Stimulated activated CD4-positive, alpha-beta T cell treated with anti-CD3 and anti-CD28 coated beads, Interleukin-4, amount 100 ng/mL, for 1 hour (primary cell): Measurements from ENCODE around the gene RNASEH2A.
"Not testable (repeated sequence)": the region's sequence is repeated elsewhere in the genome, so short reads cannot be mapped to it uniquely, and the experiment has no call there.

Experiments
- DNase-seq: peaks from one replicate; pipeline ENCODE4 v3.0.0-alpha.2; 2020

Gene RNASEH2A

GRCh38 chr19:12834566-12834943, 28.2 kb downstream of the RNASEH2A start, which contains the start of gene RTBDN:
TSS of gene RTBDN (minus strand) at chr19:12834579. CDS start at chr19:12829979, 4,600 bp downstream.
- no peak for DNase-seq

DNA sequence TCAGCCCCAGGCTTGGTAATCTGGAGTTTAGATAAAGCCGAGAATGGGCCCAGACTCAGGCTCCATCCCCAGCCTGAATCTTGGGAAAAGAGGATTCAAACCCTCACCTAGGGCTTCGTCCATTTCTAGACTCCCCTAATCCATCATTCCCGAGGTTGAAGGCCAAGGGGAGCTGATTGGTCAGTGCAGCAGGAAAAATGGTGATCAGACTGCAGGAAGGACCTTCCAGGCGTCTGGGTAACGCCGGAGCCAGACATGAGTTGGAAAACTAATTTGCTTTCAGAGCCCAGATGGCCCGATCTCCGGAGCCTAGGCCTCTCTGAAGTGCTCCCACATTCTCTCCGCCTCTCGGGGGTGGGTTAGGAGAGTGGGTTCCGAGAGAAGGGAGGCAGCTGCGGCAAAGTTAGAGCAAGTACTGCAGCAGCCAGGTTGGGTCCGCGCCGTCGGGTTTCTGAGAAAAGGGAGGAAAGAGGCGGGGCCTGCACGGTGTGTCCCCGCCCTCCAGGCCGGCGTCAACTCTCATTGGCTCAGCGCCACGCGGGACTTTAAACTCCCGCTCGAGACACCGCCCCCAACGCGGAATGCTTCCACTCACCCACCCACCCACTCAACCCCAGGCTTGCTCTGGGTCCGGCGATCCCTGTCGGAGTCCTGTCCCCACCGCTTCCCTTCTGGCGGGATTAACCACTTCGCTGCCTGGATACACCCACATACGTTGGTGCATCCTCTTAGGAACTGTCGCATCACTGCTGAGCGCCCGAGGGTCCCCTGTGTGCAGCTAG, 28.8 kb downstream of the RNASEH2A start:
- DNase-seq, result peak; percentile 36

DNA sequence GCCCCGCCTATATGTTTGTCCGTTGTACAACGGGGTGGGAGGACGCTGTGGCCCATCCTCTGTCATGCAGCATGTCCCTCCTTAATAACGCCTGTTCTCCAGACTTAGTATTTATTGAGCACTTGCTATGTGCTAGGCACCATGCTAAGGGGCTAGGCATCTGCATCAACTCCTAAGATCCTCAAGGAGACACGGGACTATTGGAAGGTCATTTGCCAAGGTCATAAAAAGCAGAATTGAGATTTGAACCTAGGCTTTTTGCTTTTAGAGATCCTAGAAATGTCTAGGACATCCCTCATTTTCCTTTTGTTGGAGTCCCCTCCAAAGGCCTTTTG, 30.1 kb downstream of the RNASEH2A start:
- no peak for DNase-seq

- DNase-seq, result no peak
Observed at GRCh38 chr19:12837225-12837624, 30.8 kb downstream of the RNASEH2A start.

GRCh38 chr19:12838182-12838885, 31.9 kb downstream of the RNASEH2A start, which contains the start of gene MAST1:
TSS of gene MAST1 (plus strand) at chr19:12838515. CDS start at chr19:12838573, 58 bp downstream.
- DNase-seq, result peak; percentile 55

GRCh38 chr19:12838886-12839756, 32.7 kb downstream of the RNASEH2A start:
- DNase-seq, result no peak

- peak; percentile 32 for DNase-seq
Observed at GRCh38 chr19:12840091-12841079, 34.0 kb downstream of the RNASEH2A start.

DNA sequence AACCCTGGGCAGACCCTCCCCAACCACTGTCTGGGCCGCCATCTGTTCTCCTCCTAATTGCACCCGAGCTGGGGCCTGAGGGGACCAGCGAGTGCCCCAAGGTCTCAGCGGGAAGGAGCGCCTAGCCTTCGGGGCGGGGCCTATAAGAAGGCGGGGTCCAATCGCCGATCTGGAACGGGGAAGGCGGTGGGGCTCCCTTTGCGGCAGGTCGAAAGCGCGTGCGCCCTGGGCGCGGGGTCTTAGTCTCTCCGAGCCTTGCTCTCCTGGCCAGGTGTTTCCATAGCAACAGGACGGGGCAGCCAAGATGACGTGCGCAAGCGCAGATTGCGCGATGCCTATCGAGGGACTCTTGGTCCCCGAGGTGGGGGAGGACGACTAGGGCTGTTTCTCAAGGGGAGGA, 34.7 kb downstream of the RNASEH2A start:
- DNase-seq, result no peak

DNA sequence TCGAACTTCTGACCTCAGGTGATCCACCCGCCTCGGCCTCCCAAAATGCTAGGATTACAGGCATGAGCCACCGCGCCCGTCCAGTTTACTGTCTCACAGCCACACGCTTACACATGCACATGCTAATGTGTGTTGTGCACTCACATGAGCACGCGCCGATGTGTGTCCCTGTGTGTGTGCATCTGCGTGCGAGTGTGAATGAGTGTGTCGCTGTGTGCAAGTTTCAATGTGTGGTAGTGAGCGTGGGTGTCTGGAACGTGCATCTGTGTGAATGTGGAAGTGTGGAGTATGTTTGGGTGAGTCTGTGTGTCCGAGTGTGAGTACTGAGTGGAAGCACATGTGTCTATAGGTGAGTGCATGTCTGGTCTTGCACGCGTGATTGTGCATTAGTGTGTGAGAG, 36.1 kb downstream of the RNASEH2A start:
- DNase-seq, result no peak

- DNase-seq, result no peak
Observed at GRCh38 chr19:12843328-12843727, 36.9 kb downstream of the RNASEH2A start.

- no peak for DNase-seq
Observed at GRCh38 chr19:12843999-12844732, 37.8 kb downstream of the RNASEH2A start.

- DNase-seq, result not testable (repeated sequence)
Observed at GRCh38 chr19:12846613-12847012, 40.2 kb downstream of the RNASEH2A start.

GRCh38 chr19:12847159-12848139, 41.1 kb downstream of the RNASEH2A start:
- DNase-seq, result peak; percentile 87

DNA sequence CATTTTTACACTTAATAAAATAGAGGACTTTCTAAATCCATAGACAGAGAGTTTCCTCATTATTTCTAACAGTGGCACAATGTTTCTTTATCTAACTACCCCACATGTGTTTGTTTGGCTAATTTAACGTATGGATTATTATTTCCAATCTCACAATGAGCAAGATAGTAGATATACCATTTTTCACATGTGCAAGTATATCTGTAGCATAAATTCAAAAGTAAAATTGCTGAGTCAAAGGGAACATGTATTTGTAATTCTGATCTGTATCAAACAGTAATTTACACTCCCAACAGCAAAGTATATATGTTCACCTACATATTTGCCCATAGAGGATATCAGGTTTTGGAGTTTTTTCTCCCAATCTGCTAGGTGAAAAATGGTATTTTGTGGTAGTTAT, 50.3 kb downstream of the RNASEH2A start:
- DNase-seq, result no peak

DNA sequence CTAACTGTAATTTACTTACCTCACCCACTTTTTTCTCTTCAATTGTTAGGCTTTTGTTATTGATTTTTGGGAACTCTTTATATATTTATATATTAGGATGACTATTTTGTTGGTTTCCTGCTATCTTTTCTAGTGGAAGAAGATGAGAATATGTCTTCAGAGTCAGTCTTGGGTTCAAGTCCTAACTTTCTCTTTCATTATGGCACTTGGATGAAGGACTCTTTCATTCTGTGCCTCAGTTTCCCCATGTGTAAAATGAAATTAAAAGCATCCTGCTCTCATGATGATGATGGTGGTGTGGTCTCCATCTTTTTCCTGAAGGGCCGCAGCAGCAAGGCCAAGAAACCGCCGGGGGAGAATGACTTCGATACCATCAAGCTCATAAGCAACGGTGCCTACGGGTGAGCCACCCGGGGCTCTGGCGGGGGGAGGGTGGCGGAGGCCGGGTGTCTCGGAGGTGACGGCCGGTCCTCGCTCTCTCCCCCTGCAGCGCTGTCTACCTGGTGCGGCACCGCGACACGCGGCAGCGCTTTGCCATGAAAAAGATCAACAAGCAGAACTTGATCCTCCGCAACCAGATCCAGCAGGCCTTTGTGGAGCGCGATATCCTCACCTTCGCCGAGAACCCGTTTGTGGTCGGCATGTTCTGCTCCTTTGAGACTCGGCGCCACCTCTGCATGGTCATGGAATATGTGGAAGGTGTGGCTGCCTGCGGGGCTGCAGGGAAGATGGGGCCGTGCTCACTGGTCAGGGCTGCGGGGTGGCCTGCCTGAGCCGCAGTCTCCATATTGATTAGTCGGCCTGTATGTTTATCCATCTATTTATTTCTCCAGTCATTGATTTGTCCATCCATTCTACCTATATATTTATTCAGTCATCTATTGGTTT, 51.9 kb downstream of the RNASEH2A start:
- no peak for DNase-seq

DNA sequence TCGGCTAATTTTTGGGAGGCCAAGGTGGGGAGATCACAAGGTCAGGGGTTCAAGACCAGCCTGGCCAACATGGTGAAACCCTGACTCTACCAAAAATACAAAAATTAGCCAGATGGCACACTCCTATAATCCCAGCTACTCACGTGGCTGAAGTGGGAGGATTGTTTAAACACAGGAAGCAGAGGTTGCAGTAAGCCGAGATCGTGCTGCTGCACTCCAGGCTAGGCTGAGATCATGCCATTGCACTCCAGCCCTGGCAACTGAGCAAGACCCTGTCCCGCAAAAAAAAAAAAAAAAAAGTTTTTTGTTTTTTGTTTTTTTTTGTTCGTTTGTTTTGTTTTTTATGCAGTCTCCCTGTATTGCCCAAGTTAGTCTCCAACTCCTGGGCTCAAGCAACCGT, 53.2 kb downstream of the RNASEH2A start:
- DNase-seq, result no peak
